Embryonic facial prominence (tissue), 1 donor: Measurements from ENCODE around the gene NELL2.

Source experiments
- DNase-seq: peaks from one replicate; pipeline ENCODE4 v3.0.0-alpha.2; 2016; ENCODE audit errors: extremely low spot score

Gene NELL2

DNA sequence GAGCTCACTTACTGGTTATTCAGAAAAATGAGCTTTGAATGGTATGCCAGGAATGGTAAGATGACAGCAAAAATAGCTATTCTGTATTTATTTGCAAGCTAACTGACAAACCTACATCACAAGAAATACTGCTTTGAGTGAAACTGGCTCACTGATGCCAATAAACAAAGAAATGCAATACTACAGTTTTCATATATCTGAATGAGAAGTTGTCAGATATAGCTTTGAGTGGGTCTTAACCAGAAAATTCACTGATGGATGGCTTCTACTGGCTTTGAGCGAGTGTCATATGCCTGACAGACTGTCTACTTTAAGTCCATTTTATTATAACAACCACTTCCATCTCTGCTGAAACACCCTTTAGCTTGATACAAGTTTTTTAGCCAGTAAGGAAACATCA, 330.1 kb downstream of the NELL2 start:
- DNase-seq: no peak

DNA sequence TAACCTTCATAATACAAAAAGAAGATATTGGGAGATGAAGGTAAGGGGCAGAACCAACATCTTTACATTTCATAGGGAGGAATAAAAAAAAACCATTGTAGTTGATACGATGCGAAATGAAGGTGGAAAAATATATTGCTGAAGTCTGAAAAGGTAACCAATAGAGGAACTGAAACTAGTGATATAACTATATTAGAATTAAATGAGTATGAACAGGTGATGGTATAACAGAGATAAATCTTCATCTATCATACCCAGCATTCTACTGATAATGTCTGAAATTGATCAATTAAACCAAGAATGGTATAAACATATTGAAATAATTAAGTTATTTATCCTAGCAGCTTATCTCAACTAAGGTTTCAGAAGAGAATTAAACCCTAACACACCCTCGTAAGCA, 332.1 kb downstream of the NELL2 start:
- DNase-seq: no peak

DNA sequence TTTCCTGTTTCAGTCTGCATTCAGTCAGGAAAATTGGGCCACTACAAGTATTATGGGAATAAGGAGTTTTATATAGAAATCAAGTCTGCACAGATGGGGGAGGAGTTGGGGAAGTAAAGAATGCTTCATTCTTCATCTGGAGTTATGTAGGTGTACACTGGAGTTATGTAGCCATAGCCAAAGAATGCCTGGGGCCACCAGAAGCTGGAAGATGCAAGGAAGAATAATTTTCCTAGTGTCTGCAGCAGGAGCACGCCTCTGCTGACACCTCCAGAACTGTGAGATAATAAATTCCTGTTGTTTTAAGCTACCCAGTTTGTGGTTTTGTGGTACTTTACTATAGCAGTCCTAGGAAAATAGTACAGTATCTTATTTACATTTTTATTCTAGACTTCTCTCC, 333.4 kb downstream of the NELL2 start:
- DNase-seq: no peak

DNA sequence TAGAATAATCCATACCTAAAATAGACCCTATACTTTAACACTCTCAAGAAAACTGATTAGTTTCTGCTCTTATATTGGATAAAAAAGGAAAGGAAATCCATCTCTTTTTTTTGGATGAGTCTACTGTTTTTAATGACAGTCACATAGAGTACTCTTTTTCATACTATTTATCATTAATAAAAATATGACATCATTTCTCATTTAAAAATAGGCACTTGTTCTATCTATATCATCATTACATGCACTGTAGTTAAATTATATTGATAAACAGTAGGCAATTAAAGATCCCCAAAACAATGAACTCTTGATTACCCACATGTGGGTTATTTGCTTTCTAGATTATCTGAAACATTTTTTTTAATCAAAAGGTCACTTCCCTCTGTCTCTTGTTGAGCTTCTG, 338.8 kb downstream of the NELL2 start:
- DNase-seq: no peak

DNA sequence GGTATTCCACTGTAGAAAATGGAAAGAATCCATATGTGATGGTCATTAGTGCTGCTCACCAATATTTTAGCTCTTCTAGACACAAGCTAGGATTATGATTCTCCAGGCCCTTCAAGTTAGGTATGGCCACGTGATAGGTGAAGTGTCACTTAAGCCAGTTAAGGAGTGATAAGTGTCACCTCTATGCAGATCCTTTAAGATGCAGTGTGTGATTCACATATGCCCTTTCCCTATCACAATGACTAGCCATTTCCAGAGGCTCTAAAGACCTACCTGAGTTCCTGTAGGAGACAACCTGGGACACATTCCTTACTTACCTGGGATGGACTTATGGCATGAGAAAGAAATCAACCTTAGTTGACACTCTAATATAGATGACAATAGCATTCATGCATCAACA, 343.2 kb downstream of the NELL2 start:
- no peak for DNase-seq

DNA sequence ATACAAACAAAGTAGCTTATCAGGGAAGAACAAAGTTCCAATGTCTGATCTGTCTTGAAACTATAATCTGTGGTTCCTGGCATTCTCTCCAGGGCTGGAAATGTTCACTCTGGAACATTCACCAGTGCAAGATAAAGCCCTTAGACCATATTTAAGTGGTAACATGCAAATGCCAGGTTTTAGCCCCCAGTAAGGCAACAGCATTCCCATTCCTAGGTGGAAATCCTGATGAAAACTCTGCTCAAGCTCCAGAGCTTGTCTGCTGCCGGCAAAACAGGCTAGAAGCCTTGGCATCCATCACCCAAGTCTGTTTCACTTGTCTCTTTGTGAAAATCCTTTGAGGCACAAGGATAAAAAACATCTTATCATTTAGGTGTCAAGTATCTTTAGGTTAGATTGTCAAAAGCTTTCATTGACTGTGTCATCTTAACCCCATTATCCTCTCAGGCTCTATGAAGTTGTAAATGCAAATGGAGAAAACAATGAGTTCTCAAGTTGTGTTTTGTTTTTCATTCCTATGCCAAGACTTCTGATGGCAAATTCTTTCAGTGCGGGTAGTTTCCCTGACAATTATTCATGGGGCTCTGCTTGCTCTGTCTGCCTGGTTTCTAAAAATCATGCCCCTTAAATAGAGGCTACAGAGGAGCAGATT, 344.7 kb downstream of the NELL2 start:
- DNase-seq: no peak

DNA sequence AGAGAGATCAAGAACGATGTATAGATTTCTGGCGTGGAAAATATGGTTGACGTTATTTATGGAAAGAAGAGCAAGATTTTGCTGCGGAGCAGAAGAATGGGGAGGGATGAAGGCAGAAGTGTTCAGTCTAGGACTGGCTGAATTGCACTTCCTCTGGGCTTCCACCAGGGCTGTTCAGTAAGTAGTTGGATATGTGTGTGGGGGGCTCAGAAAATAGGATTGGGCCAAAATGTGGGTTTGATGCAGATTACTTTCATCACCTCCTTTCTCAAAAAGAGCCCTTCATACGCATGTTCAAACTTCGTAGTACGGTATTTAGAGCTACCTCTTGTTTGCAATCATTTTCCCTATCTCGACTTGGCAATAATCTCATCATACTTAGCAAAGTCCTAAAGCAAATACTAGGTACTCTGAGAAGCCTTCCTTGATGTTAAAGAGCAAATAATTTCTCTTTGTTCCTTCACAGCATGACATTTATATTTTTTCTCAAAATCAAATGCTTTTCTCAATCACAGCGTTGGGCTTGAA, 349.4 kb downstream of the NELL2 start:
- DNase-seq: no peak

DNA sequence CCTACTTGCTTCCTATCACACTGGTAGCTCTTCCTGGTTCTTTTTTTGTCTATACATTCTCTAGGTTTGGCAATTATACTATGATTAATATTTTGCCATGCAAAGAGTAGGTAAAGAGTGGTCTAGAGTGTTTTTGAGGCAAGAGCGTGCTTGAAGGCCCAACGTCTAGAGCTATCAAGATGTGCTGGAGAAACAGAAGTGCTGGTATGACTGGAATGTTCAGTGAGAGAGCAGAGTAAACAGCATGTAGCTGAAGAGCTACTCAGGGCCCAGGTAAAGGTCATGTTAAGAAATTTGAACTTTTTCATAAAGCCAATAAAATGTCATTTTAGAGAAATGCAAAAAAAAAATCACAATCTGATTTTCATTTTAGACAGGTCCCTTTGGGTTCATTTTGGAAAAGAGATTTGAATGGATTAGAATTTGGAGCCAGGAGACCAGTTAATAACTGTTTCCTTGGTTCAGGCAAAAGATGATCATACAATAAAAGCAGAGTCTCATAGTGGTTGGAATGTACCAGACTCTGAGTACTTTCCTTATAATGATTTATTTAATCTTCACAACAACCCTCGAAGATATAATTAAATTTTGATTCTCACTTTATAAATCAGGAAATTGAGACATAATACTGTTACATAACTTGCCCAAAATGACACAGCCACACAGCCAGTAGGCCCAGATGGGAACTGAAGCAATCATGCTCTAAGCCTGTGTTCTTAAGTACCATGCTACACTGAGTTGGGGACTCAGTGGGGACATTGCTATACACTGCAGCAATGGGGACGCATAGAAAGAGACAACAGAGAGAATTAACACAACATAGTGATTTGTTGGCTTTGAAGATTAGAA, 350.1 kb downstream of the NELL2 start:
- DNase-seq: no peak

DNA sequence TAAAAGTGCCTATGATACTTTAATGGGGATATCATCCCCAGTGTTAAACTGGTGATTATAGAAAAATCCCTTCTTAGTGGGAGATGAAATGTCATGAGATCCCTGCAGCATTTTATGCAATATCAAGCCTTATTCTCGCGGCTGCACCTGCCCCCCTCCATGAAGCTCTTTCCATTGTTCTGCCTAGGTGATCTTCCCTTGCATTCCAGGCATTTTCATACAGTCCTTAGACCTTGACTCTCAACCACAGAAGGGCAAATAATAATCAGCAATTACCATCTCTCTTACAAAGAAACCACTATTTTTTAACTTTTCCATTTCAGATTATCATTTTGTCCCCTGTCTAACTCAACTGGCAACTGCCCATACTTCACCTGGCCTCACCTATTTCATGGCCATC, 352.3 kb downstream of the NELL2 start:
- no peak for DNase-seq

DNA sequence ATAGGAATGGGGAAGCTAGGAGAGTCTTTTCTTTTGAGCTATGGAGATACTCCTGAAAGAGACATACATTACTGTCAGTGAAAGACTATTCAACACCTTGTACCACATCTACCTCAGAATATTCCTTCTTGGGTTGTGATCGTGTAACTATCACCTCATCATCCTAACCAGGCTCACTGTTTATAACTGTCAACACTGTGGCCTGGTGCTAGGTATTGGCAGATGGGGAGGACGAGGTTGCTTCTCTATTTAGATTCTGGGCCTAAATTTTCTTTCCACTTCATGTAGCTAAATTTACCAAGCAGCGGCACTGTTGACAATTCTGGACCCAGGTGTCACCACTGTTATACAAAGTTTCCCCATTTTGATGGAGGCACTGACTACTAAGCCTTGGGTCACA, 354.4 kb downstream of the NELL2 start:
- no peak for DNase-seq

DNA sequence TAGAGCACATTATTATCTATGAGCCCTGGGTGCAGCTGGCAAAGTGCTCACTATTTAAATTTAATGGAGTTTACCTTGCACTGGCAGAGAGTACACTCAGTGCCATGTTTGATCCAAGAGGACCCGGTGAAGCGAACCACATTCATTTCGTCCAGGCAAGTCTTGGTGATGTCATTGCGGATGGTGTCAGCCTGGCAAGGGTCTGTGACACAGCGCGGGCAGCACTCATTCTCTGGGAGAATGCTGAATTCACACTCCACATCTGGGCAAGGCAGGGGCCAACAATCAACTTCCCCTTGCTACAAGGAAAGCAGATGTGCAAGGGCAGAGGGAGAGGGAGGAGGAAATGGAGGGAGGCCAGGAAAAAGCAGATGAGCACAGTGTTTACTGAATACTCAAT, 356.2 kb downstream of the NELL2 start:
- DNase-seq: no peak

DNA sequence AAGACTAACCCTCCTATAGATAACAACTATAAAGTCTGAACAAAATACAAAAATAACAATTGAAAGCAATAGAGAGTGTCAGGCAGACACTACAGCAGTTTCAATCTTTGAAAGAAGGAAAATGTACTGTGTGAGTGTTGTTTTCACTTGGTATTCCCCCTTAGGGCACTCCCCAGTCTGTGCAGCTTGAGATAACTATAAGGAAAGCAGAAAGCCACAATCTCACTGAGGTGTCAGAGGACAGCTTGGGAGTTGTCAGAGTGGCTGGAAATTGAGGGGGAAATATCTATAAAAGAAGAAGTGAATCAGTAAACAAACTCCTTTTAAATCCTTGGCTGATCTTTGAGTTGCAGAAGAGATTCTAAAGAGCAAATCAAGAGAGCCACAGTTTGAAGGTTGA, 364.8 kb downstream of the NELL2 start:
- DNase-seq: no peak

DNA sequence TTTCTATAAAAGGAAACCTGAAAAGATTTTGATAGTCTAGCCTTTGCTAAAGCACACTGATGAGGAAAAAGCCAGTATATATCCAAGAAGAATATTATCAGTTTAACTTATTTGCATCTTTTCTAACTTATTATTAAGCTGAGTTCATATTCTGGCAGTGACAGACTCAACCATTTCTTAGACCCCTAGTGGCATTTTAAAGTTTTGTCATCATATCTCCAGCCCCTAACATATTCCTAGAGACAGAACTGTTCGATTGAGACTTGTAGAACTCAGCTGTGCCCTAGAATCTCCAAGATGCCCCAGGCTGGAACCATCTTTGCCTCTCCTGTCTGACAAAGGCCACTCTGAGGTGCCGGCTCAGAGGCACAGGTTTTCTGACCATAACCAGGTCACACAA, 365.6 kb downstream of the NELL2 start:
- DNase-seq: no peak

DNA sequence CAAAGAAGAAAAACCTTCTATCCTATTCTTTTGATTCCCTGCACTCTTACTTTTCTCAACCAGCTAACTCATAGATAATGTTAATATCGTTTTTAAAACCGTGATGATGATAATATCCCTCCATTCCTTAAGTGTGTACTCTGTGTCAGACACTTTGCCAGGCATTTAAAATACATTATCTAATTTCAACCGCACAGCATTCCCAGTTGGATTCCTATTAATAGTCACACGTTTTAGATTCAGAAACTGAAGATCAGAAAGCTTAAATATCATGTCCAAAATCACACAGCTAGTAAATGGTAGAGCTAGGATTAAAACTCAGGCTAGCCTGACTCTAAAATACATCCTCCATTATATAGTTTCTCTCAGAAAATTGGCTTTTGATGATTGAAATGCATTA, 366.0 kb downstream of the NELL2 start:
- no peak for DNase-seq

DNA sequence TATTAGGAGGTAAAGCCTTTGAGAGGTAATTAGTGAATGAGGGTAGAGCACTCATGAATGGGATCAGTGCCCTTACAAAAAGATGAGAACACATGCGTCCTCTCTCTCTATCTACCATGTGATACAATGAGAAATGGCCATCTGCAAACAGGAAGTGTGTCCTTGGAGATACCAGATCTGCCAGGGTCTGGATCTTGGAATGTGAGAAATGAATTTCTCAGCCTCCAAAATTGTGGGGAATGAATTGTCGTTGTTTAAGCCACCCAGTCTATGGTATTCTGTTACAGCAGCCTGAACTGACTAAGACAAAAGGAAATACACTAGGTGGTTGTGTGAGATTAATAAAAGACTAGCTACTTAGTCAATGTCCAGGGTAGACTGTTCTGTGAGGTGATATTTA, 366.6 kb downstream of the NELL2 start:
- no peak for DNase-seq

DNA sequence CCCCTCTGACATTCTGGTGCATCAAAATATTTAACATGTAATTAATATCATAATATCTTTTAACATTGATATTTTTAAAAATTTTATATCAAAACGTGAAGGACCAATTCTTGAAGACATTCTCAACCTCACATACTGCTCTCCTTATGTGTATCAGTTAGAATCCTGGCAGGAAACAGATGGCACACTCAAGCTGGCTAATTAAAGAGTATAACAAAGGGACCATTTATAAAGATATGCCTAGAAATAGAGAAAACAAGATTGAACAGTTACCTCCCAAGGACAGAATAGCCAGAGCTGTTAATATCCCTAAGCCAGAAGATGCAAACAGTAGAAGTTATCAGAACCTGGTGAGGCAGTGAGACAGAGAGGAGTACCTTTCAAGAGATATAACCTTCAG, 368.7 kb downstream of the NELL2 start:
- no peak for DNase-seq

DNA sequence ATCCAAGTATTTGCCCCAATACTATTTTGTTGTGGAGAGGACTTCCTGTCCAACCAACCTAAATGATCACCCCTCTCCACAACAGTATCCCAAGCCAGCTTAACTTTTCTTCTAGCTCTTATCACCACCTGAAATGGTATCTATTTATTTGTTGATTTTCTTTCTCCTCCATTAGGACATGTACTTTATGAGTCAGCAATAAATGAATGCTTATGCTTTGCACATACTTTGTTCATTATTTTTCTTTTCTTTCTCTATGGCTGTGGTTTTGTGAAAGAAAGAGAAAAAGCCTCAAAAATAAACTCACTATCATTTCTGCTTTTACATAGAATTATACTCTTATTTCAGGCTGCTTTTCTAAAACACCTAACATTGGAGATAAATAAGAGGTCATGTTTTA, 371.3 kb downstream of the NELL2 start:
- no peak for DNase-seq

DNA sequence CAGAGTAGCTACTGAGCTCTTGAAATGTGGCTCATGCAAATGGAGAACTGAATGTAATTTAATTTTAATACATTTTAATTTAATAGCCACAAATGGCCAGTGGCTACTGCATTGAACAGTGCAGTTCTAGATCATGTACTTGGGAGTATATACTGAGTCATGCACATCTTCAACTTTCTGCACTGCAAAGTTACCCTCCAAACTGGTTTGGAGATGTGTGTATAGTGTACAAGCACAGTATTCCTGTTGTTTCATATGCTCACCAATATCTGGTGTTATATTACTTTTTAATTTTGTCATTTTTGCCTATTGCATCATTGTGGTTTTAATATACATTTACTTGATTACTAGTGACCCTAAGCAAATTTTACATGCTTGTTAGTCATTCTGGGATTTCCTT, 372.8 kb downstream of the NELL2 start:
- DNase-seq: no peak

DNA sequence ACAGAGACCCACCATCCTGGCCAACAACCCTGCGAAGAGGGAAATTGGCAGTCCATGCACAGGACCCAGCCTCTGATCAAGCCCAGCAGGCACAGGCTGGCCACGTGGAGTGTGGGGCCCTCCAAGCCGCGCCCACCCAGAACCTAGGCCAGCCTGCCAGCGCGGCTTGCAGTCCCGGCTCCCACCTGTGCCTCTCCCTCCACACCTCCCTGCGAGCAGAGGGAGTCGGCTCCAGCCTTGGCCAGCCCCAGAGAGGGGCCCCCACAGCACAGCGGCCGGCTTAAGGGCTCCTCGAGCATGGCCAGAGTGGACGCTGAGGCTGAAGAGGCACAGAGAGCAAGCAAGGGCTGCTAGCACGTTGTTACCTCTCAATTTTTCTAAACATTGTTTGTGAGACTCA, 373.4 kb downstream of the NELL2 start:
- no peak for DNase-seq

DNA sequence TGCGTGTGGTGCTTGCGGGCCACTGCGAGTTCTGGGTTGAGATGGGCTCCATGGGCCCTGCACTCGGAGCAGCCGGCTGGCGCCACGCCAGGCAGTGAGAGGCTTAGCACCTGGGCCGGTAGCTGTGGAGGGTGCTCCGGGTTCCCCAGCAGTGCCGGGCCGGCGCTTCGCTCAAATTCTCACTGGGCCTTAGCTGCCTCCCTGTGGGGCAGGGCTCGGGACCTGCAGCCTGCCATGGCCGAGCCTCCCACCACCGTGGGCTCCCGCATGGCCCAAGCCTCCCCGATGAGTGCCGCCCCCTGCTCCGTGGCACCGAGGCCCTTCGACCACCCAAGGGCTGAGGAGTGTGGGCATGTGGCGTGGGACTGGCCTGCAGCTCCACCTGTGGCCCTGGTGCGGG, 375.7 kb downstream of the NELL2 start:
- DNase-seq: no peak

DNA sequence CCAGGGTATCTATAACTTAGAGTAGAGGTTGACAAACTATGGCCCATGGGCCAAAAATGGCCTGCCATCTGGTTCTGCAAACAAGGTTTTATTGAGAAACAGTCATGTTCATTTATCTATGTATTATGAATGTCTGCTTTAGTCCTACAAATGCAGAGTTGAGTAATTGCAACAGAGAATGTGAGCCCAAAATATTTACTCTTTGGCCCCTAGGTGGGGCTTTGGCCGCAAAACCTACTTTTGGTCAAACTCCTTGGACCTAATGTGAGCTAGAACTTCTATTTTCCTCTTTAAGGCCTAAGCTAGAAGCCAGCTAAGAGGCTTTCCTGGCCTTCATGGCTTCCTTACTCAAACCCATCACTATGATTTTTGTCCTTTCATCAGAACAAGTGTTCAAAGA, 379.1 kb downstream of the NELL2 start:
- no peak for DNase-seq

DNA sequence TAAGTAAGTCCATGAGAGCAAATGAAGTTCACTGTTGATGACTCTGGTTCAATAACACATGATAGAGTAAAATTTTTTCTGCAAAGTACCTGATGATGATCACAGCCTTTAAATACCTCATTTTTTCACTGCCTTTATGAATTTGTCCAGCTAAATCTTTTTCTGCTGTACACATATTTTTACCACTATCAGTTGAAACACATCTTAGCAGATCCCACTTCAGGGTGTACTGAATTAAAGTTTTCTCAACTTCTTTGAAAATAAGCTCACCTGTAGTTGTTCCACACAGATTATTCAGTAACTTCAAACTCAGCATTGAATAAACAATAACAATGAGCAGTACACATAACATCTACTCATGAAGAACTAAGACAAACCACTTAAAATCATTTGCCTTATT, 385.9 kb downstream of the NELL2 start:
- no peak for DNase-seq

DNA sequence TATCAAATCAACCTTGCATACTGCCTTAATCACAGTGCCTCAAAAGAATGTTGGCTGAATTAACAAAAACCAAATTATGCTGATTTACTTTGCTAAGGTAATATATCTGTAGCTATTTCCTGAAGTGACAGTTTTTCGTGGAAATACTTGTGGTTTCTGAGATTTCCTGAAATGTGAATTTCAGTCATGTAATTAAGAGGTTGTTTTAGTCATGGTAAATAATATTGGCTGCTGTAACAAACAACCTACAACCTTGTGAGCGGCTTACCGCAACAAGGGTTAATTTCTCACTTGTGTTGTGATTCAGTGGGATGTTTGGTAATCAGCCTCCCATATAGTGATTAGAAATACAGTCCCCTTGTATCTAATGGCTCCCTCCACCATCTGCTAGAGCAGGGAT, 387.9 kb downstream of the NELL2 start:
- DNase-seq: no peak
